ENCODE results near the gene NSL1.
"Not testable (repeated sequence)": the region's sequence is repeated elsewhere in the genome, so short reads cannot be mapped to it uniquely, and the experiment has no call there.

The NSL1 gene, protein sequence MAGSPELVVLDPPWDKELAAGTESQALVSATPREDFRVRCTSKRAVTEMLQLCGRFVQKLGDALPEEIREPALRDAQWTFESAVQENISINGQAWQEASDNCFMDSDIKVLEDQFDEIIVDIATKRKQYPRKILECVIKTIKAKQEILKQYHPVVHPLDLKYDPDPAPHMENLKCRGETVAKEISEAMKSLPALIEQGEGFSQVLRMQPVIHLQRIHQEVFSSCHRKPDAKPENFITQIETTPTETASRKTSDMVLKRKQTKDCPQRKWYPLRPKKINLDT

DNA sequence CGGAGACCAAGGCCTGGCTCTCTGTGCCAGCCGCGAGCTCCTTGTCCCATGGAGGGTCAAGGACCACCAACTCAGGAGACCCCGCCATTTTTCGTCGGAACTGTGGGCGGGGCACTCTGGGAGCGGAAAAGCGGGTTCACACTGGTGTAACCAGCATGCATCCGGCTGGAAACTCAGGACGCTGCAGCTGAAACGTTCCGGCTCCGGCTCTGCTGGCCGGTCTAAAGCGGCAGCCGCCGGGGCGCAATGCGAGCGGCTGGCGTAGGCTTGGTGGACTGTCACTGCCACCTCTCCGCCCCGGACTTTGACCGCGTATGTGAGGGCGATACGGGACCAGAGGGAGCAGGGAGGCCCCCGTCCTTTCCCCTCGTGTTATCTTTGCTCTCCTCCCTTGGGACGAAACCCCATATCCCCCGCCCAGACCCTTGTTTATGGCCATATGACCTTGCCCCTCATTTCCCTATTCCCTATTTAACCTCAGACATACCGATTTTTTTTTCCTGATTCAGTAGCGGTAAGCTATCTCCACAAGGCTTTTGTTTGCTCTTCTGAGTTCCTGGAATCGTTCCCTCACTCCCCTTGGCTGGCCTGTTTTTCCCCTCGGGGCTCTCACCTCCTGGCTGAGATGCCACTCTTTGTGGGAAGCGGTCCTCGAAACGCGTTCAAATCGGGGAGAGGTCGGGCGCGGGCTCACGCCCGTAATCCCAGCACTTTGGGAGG, at the start of gene NSL1, which contains the start of gene TATDN3:
NSL1 (minus strand) TSS at position 102 of the 720 bp plus-strand sequence; CDS start at position 88, 14 bp downstream.
TATDN3 (plus strand) TSS at position 219 of the 720 bp plus-strand sequence; CDS start at position 247, 28 bp downstream.
- peak; percentile 93 for DNase-seq (ENCODE audit: low spot score)

DNA sequence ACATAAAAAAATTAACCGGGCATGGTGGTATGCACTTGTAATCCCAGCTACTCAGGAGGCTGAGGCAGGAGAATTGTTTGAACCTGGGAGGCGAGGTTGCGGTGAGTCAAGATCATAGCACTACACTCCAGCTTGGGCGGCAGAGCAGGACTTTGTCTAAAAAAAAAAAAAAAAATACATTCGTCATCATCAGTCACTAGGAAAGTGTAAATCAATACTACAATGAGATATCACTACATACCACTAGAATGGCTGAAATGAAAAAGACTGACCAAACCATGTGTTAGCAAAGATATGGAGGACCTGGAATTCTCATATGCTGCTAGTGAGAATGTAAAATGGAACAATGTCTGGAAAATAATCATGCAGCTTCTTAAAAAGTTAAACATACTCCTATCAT, 46.6 kb upstream of the NSL1 start:
- no peak for DNase-seq (ENCODE audit: low spot score)

DNA sequence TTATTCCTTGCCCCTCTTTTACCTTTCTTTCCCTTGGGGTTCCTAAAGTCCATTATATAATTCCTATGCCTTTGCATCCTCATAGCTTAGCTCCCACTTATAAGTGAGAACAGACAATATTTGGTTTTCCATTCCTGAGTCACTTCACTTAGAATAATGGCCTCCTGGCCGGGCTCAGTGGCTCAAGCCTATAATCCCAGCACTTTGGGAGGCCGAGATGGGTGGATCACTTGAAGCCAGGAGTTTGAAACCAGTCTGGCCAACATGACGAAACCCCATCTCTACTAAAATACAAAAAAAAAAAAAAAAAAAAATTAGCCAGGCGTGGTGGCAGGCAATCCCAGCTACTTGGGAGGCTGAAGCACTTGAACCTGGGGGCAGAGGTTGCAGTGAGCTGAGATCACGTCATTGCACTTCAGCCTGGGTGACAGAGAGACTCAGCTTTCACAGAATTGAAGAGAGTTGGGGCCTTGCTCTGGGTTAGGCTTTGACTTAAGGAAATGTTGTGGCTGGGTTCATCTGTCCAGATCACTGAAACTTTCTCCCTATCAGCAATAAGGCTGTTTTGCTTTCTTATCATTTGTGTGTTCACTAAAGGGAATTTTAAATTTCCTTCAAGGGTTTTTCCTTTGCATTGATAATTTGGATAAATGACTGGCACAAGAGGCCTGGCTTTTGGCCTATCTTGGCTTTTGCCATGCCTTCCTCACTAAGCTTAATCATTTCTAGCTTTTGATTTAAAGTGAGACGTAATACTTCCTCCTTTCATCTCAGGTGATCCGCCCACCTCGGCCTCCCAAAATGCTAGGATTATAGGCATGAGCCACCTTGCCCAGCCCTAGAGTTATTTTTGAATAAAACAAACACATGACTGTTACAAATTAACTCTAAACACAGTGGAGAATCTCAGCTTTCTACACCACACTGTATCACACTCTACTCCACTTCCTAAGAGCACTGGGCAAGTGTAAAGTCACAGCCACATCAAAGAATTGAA, 41.9 kb upstream of the NSL1 start:
- DNase-seq (ENCODE audit: low spot score): not testable (repeated sequence)

DNA sequence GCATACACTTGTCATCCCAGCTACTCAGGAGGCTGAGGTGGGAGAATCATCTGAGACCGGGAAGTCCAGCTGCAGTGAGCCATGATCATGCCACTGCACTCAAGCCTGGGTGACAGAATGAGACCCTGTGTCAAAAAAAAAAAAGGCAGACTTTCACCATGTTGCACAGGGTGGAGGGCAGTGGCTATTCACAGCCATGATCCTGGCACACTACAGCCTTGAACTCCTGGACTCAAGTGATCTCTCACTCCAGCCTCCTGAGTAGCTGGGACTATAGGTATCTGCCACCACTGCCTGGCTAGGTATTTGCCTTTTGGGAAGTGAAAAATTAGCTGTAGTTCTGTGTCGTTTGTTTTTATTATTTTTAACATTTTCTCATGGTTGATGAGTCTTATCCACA, 36.8 kb upstream of the NSL1 start:
- DNase-seq (ENCODE audit: low spot score): no peak

DNA sequence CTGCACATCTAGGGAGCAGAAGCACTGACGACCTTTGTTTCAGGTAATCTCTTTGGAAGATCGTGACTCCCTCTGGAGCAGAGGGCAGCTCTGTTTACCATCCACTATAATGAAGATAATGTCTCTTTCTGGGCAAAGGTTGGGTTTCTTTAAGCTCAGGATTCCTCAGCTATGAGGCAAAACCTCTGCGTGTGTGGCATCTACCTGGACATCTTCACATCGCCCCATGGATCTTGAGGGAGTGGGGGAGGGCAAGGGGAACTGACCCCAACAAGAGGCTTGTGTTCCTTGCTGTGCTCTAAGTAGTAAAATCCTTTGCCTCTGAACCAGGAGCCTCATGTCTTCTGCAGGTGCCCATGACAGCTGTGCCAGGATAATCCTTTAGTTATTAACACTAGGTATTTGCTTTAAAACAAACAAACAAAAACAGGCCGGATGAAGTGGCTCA, 36.3 kb upstream of the NSL1 start:
- DNase-seq (ENCODE audit: low spot score): no peak

DNA sequence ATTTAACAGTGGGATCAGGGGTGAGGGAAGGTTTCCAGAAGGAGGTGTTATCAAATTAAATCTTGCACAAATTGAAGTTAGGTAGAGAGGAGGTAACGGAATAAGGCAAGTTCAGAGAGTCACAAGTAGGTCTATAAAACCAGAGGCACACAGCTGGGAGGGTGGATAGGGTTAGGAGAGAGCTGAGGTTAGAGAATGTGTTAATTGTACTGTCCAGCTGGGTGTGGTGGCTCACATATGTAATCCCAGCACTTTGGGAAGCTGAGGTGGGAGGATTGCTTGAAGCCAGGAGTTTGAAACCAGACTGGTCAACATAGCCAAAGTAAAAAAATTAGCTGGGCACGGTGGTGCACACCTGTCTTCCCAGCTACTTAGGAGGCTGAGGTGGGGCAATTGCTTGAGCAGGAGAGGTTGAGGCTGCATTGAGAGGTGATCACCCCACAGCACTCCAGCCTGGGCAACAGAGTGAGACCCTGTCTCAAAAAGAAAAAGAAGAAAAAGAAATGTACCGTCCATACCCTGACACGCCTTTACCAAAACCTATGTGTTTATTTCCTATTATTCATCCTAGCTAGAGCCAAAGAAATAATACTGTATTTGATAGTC, 35.7 kb upstream of the NSL1 start:
- no peak for DNase-seq (ENCODE audit: low spot score)

DNA sequence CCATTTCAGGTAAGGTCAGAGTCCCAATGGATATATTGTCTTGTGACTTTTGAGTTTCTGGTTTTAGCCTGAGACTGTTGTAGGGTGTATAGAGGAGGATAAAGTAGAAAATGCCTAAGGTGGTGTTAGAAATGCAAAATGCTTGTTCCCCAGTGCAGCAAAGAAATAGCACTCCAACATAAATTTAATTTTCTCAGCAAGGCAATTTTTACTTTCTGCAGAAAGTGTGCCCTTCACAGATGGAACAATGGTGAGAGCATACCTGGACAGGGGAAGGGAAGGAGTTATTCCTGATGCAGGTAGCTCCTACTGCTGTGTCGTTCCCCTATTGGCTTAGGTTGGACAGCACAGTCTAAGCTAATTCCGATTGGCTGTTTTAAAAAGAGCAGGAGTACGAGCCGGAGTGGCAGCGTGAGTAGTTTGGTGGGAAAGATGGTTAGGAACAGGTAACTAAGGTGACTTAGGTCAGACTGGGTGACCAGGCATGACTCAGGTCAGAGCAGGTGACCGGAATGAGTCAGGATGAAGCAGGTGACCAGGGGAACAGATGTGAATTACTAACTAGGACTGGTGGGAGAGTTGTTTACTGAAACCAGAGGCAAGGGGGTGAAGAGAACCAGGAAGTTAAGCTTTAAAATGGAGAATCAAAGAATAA, 34.3 kb upstream of the NSL1 start:
- no peak for DNase-seq (ENCODE audit: low spot score)

DNA sequence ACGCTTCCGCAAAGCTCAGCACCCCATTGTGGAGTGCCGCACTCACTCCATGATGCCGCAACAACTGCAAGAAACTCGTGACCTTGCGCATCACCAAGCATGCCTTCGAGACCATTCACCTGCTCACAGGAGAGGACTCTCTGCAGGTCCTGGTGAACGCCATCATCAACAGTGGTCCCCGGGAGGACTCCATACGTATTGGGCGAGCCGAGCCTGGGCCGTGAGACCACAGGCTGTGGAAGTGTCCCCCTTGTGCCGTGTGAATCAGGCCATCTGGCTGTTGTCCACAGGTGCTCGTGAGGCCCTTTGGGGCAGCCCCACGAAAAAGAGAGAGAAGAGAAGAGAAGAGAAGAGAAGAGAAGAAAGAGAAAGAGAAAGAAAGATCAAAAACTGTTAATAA, 32.6 kb upstream of the NSL1 start:
- DNase-seq (ENCODE audit: low spot score): no peak

DNA sequence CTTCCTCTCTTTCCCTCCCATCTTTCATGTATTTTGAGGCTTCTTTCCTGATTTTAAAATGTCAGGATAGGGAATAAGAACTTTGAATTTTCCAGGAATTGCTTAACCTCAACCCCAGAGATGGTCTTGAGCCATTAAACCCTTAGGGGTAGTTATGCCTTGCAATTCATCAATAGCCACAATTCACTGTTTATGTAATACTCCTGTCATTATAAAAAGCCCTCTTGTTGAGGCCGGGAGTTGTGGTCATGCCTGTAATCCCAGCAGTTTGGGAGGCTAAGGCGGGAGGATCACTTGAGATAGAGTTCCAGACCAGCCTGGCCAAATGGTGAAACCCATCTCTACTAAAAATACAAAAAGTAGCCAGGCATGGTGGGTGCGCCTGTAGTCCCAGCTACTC, 31.4 kb upstream of the NSL1 start:
- DNase-seq (ENCODE audit: low spot score): no peak

DNA sequence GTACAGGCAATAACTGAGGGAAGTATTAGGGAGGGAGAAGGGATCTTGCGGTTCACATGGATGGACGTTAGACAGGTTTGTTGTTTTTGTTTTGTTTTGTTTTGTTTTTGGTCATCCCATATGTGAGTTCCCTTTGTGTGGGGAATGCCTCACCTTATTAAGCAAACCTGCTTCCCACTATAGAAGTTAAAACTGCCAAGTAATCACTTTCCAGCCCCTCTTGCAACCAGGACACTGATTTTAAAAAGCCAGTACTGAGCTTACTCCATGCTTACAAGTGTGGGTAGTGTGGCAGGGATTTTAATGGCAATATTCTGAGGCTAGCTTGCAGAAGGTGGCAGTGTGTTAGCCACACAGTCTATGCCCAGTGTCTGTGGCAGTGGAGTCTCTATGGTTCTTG, 29.4 kb upstream of the NSL1 start:
- DNase-seq (ENCODE audit: low spot score): no peak

DNA sequence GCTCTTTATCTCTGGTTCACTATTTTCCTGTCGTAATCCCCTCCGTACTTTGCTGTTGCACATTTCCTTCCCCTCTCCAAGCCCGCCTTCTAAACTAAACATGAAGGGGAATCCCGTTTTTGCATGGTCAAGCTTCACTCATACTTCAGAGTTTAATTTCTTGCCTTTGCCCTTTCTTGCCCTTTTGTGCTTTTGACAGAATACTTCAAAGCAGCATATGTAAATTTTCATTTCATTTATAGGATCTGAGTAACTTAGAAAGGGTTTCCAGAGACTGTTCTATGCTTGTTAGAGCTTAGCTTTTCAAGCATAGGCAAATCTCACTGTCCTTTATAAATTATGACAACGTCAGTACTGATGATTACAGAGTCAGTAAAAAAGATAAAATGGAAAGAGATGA, 28.1 kb upstream of the NSL1 start:
- DNase-seq (ENCODE audit: low spot score): no peak

DNA sequence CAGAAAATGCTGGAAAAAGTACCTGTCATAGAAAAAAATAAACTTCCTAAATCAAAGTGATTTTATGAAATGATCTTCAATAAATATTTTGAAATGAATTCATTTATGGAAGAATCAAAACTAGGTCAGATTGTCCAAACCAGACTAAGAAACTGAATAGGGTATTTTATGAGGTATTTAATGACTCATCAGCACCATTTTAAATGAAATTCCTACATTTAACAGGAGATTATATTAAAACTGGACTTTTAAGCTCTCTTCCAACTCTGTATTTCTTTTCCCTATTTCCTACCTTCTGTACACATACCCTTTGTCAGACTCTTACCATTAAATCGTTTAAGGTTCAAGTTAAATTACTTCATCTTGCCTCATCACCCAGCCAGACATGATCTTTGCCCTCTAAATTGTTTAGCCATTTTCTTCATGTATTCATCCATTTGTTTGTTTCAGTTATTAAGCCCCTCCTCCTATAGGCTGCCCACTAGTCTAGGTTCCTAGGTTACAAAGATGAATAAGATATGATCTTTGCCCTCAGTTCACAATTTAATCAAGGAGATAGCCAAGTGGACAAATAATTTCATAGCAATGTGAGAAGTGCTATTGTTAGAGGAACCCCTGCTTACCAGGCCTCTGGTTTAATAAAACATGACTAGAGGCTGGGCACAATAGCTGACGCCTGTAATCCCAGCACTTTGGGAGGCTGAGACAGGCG, 25.1 kb upstream of the NSL1 start:
- no peak for DNase-seq (ENCODE audit: low spot score)

DNA sequence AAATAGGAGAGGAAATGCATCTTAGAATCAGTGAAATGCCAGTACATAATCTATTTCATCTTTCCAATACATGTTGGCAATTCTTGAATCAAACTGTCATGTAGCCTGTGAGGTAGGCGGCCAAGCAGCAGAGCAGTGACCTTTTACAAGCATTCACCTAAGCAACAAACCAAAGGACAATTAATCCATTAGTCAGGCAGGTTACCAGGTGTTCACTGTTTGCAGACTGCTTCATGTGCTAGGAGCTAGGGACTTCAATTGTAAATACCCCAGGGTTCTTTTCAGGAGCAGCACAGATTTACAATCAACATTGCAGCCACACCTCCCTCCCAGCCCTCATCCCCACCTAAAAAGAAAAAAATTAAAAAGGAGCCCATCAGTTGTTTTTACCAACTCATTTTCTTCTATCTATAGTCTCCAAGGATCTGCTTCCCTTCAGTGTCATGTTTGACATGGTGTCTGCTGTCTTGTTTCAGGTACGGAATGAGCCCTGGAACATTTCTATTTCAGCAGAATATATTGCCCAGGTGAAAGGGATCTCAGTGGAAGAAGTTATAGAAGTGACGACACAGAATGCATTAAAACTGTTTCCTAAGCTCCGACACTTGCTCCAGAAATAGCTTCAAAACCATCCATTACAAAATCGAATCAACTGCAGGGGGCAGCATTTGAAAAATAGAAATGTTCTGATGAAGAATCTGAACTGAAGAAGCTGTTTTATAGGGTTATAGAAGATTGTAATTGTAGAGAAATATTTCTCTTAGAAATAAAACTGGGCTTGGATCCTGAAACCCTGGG, 23.2 kb upstream of the NSL1 start:
- DNase-seq (ENCODE audit: low spot score): peak; percentile 23

DNA sequence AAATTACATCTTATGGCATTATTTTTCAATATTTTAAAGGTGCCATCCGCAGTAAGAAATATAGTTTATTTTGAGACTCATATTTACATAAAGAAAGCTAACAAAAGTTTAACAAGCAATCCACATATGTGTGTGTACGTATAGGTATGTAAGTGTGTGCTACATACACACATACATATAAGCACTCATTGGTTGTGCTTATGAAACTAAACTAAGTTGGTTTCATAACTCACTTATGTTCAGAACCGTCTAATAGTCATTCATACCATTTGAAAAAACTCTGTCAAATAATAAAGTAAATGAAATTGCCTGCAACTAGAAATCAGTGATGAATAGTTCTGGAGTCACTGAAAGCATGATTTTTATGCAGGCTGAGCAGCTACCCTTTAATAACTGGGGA, 14.2 kb upstream of the NSL1 start:
- no peak for DNase-seq (ENCODE audit: low spot score)

DNA sequence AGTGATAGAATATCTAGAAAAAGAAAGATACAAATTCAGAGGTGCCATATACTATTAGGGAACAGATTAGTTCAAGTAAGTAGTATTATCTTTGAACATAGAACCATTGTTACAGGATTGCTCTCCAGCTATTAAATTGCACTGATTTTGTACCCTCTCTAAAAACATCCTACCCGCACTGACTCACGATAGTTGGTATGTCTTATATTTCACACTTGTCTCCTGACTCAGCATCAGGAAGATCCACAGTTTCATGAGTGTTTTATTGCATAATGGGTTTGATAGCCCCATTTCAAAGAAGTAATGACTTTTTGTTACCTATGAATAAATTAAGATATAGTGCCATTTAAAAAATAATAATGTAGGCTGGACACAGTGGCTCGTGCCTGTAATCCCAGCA, 6.1 kb upstream of the NSL1 start:
- DNase-seq (ENCODE audit: low spot score): no peak

DNA sequence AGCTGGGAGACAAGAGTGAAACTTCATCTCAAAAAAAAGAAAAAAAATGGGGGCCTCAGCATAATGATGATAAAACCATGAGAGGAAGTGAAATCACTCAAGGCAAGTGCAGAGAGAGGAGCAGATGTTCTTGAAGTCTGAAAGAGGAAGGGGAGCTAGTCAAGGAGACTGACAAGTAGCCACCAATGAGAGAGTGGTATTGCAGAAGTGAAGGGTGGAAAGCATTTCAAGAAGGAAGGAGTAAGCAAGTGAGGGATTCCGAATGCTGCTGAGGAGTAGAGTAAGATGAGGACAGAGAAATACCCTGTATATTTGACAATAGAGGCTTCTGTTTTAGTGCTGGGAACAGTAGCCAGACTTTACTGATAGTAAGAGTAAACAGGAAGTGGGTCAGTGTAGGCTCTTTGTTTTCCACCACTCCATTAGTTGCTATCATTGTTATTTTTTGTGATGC, 3.0 kb upstream of the NSL1 start:
- peak; percentile 97 for DNase-seq (ENCODE audit: low spot score)

DNA sequence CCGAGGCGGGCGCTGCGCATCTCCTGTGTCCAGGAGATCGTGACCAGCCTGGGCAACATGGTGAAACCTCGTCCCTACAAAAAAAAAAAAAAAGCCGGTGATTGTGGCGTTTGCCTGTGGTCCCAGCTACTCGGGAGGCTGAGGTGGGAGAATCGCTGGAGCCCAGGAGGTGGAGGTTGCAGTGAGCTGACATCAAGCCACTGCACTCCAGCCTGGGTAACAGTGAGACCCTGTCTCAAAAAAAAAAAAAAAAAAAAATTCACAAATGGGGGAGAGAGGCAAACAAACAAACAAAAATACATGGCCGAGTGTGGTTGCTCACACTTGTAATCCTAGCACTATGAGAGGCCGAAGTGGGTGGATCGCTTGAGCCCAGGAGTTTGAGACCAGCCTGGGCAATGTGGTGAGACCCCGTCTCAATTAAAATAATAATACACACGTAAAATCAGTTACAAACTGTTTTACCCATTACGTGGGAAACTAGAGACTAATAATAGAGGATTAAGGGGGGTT, 875 bp upstream of the NSL1 start:
- DNase-seq (ENCODE audit: low spot score): no peak

DNA sequence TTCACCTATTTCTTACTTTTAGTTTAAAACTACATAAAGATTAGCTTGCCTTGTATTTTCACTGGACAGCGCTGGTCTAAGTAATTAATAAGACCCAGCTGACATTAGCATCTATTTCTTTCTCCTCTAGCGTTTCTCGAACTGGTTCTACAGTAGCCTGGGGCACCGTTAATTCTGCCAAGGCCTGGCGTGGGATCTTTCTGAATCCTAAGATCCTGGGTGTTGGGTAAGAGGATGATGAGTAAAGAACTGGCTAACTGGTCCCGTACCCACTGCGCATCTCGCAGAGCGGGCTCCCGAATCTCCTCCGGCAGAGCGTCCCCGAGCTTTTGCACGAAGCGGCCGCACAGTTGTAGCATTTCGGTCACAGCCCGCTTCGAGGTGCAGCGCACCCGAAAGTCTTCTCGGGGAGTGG, 309 bp downstream of the NSL1 start:
- no peak for DNase-seq (ENCODE audit: low spot score)

DNA sequence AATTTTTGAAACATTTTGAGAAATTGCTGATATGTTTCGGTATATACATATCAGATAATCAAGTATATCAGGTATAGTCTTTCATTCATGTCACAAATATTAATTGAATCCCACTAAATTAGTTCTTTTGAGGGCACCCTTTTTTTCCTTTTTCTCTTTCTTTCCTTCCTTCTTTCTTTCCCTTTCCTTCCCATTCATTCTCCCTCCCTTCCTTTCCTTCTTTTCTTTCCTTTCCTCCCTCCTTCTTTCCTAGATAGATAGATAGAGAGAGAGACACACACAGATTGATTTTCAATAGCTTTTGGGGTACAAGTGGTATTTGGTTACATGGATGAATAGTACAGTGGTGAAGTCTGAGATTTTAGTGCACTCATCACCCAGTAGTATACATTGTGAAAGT, 5.7 kb downstream of the NSL1 start:
- no peak for DNase-seq (ENCODE audit: low spot score)

DNA sequence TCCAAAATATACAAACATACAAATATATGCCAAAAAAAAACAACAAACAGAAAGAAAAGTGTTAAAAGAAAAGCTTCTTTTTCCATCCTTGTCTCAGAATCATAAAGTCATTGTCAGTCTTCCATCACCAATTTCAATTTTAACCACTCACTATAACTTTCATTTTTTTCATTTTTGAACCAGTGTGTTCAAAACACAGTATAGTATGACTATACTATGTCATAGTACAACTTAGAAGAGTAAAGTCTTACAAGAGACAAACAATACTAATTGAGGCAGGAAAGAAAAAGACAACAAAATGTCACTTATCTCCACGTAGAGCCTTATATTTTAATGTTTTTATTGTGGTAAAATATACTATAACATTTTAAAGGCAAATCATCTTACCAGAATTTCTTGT, 7.6 kb downstream of the NSL1 start:
- no peak for DNase-seq (ENCODE audit: low spot score)
